ENCODE data around the gene RAPSN.

DNA sequence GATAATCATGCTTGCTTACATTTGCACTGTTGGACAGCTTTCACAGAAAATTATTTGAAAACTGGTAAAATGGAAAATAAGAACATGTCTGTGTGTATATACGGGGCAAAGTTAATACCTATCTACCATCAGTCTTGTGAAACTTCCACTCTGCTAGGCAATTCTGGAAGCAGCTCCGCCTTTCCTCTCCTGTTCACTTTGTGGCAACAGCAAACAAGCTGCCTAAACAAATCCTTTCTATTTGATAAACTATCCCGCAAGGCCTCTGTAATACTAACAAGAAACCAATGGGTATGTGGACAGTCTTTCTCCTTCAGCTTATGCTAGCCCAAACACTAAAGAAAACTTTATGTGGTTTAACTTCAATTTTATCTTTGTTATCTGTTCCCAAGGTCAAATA, 39.2 kb upstream of the RAPSN start:
- no peak for TF ChIP-seq POLR2A (IDR thresholded peaks at IDR 0.05)
- no peak for TF ChIP-seq CTCF (IDR thresholded peaks at IDR 0.05)

All from body of pancreas (tissue), 4 donors.